GM12891 (cell line): ENCODE data around the gene PRR36.

Experiments
- PAX5 ChIP-seq: IDR thresholded peaks from 2 replicates; pipeline ENCODE4 v1.6.1; 2011; ENCODE audit warnings: low read length, moderate library complexity, mild to moderate bottlenecking; ENCODE audit not compliant: insufficient read depth, severe bottlenecking
- POLR2A ChIP-seq: IDR thresholded peaks from 2 replicates; pipeline ENCODE4 v1.6.1; 2011; ENCODE audit warnings: low read depth, low read length, control low read depth
- POLR2AphosphoS5 ChIP-seq: IDR thresholded peaks from 2 replicates; pipeline ENCODE4 v1.6.1; 2011; ENCODE audit warnings: low read depth, low read length, control low read depth
- POU2F2 ChIP-seq: IDR thresholded peaks from 2 replicates; pipeline ENCODE4 v1.6.1; 2011; ENCODE audit warnings: low read depth, mild to moderate bottlenecking, control low read depth, low read length, moderate library complexity
- SPI1 ChIP-seq: IDR thresholded peaks from 2 replicates; pipeline ENCODE4 v1.6.1; 2011; ENCODE audit warnings: low read depth, low read length, control low read depth
- TAF1 ChIP-seq: IDR thresholded peaks from 2 replicates; pipeline ENCODE4 v1.6.1; 2011; ENCODE audit warnings: low read depth, low read length, control low read depth

DNA sequence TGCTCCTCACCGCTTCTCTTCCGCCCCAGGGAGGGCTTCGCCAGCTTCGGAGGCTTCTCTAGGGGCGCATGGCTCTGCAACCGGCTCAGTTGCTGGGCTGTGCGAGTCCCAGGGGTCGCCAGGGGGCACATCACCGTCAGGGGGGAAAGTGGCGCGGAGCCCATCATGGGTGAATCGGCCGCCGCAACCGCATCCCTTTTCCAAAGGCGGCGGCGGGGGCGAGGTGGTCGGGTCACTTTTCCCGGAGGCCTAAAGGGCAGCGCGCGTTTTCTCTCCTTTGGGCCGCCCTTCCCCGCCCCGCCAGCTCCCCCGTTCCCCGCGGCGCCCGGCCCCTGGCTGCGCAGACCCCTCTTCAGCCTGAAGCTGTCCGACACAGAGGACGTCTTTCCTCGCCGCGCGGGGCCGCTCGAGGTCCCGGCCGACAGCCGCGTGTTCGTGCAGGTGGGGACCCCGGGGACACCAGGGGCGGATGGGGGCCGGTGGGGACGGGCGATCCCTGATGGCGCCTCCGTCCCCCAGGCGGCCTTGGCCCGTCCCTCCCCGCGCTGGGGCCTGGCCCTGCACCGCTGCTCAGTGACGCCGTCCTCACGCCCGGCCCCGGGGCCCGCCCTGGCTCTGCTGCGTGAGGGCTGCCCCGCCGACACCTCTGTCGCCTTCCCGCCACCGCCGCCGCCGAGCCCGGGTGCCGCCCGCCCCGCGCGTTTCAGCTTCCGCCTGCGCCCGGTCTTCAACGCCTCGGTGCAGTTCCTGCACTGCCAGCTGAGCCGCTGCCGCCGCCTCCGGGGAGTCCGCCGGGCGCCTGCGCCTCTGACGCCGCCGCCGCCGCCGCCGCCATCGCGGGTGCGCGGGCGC lies 42.1 kb upstream of the PRR36 start:
- TF ChIP-seq POLR2A (no peak), TAF1 (no peak), POLR2AphosphoS5 (no peak), PAX5 (no peak), SPI1 (no peak), POU2F2 (no peak)
